GM20000 (cell line): ENCODE measurements around the gene C15orf40.
A peak's percentile ranks its signal among the peaks of the same experiment; 100 is the strongest.

Source experiments
- DNase-seq: peaks from one replicate; pipeline ENCODE4 v3.0.0; 2012; ENCODE audit warnings: low spot score
- TF ChIP-seq, protein P1 (sequence below): IDR thresholded peaks from 2 replicates; pipeline ENCODE4 v1.5.1; 2012; ENCODE audit warnings: mild to moderate bottlenecking, control low read depth; ENCODE audit errors: extremely low read depth, missing control alignments

C15orf40 gene

DNA sequence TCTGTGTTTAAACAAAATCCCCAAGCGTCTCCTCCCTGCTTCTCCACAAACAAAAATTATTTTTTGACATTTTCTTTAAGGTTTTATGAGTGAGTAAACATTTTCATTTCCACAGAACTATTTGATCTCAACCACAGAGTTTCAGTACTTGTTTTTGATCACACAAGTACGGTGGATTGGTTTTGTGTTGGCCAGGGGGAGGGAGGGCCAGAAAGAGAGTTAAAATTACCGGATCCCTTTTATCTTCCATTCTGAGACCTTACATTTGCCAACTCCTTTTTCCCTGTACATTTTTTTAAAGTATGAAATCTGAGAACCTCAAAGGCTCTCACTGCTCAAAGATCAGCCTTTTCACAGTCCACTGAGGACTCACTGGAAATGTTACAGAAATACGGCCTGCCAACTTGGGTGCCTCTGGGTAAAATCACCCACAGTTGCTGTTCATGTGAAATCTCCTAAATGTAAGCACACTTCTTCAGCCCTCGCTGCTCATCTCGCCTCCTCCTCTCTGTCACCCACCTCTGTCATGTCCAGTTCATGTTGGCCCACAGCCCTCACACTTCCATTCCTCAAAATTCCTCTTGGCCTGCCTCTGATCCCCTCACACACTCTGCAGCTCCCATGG is 60.6 kb downstream of the C15orf40 start:
- TF ChIP-seq, protein P1, sequence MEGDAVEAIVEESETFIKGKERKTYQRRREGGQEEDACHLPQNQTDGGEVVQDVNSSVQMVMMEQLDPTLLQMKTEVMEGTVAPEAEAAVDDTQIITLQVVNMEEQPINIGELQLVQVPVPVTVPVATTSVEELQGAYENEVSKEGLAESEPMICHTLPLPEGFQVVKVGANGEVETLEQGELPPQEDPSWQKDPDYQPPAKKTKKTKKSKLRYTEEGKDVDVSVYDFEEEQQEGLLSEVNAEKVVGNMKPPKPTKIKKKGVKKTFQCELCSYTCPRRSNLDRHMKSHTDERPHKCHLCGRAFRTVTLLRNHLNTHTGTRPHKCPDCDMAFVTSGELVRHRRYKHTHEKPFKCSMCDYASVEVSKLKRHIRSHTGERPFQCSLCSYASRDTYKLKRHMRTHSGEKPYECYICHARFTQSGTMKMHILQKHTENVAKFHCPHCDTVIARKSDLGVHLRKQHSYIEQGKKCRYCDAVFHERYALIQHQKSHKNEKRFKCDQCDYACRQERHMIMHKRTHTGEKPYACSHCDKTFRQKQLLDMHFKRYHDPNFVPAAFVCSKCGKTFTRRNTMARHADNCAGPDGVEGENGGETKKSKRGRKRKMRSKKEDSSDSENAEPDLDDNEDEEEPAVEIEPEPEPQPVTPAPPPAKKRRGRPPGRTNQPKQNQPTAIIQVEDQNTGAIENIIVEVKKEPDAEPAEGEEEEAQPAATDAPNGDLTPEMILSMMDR = no peak

DNA sequence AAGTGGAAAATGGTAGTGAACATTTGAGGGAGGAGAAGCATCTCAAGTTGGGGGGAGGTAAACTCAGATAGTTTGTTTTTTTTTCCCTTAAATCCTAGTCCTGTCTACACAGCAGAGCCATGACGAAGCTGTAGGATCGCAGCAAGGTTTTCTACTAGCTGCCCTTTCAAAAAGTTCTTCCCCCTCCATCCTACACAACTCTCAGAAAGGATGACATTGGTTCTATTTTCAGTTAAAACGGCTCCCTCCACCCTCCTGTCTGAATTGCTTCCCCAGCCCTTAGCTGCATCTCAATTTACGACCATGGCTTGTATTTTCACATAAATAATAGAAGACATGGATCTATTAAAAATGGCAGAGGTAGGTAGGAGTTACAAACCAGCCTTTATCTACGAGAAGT is 61.1 kb downstream of the C15orf40 start:
- DNase-seq = peak; percentile 54
- TF ChIP-seq, protein P1 = no peak

More for the DNA sequence above, 60.6 kb downstream of the C15orf40 start:
- DNase-seq = peak; percentile 73

DNA sequence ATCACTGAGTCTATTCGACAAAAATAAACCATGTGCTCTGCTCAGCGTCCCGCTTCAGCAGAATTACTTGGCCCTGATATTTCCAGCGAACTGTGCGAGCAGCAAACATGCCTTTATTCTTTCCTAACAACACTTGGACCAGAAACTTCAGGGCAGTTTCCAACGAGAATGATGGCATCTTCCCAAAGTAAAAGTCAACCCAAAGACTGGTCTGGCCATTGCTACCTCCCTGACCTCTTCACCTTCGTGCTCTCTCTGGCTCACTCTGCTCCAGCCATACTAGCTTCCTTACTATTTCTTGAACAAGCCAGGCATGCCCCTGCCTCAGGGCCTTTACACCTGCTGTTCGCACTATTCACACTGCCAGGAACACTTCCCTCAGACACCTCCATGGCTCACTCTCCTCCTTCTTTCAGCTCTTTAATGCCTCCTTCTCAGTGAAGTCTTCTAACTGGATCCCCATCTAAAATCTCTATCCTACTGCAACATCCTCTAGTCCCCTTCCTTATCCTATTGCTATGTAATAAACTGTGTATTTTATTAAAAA is 65.2 kb downstream of the C15orf40 start:
- TF ChIP-seq, protein P1 = no peak
- DNase-seq = no peak

DNA sequence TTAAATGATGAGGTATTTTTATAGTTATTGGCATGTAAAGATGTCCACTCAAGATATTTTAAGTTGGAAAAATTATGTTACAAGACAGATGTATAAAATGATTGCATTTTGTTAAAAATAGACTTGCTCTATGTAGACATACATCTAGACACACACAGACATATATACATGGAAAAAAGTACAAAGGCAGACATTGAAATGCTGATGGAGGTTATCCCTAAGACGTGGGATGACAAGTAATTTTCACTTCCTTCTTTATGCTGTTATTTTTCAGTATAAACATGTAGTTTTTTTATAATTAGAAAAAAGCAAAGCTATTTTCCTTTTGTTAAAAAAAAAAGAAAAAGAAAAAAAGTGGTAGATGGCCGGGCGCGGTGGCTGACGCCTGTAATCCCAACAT is 66.1 kb downstream of the C15orf40 start:
- TF ChIP-seq, protein P1 = no peak
- no peak for DNase-seq

DNA sequence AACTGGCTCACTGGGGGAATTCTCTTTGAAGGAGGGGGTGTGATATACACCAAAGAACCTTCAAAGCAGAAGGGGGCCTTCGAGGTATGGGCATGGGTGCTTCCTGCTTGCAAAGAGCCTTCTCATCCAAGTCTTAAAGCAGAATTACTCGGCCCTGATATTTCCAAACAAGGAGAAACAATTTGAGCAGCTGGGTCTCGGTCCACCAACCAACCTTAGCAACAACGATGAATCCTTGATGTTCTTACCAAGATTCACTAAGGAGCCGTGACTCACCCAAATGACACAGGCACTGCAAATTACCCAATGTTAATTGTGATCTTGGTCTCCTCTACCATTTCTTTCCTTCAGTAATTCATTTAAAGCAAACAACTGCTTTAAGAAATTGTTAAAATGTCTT is 66.6 kb downstream of the C15orf40 start:
- no peak for DNase-seq
- TF ChIP-seq, protein P1 = no peak

DNA sequence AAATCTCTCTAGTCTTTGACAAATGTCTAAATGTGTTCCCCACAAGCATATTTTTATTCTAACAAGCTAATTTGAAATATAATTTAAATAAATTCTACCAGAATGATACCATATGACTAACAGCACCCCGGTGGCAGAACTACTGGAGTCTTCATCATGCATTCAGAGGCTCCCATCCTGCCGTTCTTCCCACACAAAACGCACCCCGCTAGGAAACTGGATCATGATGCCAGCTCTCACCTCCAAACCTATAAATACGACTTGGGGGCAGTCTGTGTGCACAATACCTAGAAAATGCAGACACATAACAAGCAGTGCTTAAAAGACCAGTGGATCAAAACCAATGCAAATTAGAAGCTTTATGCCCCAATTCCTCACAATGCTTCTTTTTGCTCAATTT is 67.4 kb downstream of the C15orf40 start:
- DNase-seq = no peak
- TF ChIP-seq, protein P1 = no peak

DNA sequence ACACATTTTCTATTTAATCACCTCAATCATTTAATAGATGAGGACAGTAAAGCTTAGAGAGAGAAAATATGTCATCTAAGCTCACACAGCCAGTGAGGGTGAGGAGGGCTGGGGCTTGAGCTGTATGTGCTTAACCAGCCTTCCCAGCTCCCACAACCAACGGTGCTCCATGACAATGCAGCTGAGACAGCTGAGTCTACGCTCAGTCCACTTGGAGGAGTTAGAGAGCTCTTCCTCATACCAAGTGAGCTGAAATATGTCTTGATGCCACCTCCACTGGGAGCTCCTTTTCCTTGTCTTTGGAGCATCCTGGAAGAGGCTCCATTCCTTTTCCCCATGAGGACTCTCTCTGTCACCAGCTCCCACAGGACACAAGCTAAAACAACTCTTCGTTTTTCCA is 68.3 kb downstream of the C15orf40 start:
- TF ChIP-seq, protein P1 = no peak
- no peak for DNase-seq
